A549 (cell line): ENCODE data around the gene SERPINE2.

Source experiments
- CEBPB ChIP-seq, 2 experiments: fragments of >200 bp in 1 of 2; sonication (Bioruptor Twin) in 1 of 2; formaldehyde crosslinking in 1 of 2; IDR thresholded peaks; 2 replicates each; pipeline ENCODE4 v1.6.1; 2012 to 2016
- CTCF ChIP-seq: fragments of >200 bp; sonication (Bioruptor Twin); formaldehyde crosslinking; IDR thresholded peaks from 3 replicates; pipeline ENCODE4 v1.5.1; 2016
- EP300 ChIP-seq, 2 experiments: fragments of >200 bp; sonication (Bioruptor Twin); formaldehyde crosslinking; IDR thresholded peaks; 2 replicates in 1 of 2; 3 replicates in 1 of 2; pipeline ENCODE4 v1.6.1; 2016 to 2017
- MAFK ChIP-seq: fragments of 450-650 bp; IDR thresholded peaks from 2 replicates; pipeline ENCODE4 v1.6.1; 2014; ENCODE audit not compliant: partially characterized antibody
- POLR2A ChIP-seq: IDR thresholded peaks from 2 replicates; pipeline ENCODE4 v1.6.1; 2012; ENCODE audit warnings: mild to moderate bottlenecking, low read length
- TF ChIP-seq, protein P1 (sequence below): IDR thresholded peaks from 2 replicates; pipeline ENCODE4 v1.6.1; 2012

DNA sequence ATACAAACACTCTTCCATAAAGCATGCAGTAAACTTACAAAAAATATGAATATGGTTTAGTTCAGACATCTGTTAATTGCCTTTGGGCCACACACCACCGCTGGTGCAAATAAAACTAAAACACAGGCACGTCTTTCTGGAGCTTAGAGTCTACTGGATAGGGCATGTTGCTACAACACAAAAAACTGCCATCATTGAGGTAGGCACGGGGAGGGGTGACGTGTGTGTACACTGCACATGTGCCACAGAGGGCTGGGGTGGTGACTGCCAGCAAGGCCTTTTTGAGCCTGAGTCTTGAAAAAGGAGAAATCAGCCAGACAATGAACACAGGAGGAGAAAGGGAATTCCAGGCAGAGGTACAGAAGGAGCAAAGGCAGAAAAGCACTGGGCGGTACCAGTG, 5.1 kb downstream of the SERPINE2 start:
- no peak for TF ChIP-seq CTCF
- TF ChIP-seq CEBPB (IDR thresholded peaks at IDR 0.05) = no peak
- no peak for TF ChIP-seq MAFK
- TF ChIP-seq POLR2A = no peak
- TF ChIP-seq, protein P1, sequence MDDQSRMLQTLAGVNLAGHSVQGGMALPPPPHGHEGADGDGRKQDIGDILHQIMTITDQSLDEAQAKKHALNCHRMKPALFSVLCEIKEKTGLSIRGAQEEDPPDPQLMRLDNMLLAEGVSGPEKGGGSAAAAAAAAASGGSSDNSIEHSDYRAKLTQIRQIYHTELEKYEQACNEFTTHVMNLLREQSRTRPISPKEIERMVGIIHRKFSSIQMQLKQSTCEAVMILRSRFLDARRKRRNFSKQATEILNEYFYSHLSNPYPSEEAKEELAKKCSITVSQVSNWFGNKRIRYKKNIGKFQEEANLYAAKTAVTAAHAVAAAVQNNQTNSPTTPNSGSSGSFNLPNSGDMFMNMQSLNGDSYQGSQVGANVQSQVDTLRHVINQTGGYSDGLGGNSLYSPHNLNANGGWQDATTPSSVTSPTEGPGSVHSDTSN = no peak
- TF ChIP-seq EP300 (IDR thresholded peaks at IDR 0.05) = no peak
